Activated CD8-positive, alpha-beta memory T cell treated with anti-CD3 and anti-CD28 coated beads, Interleukin-2, amount 50 U/mL, for 1 hour (primary cell): ENCODE results near the gene BHLHE40.
"Not testable (repeated sequence)": the region's sequence is repeated elsewhere in the genome, so short reads cannot be mapped to it uniquely, and the experiment has no call there.

Experiments used
- DNase-seq: peaks from one replicate; pipeline ENCODE4 v3.0.0-alpha.2; 2020; ENCODE audit errors: extremely low read depth

BHLHE40 gene

GRCh38 chr3:4961865-4962264, 17.4 kb upstream of the BHLHE40 start:
- not testable (repeated sequence) for DNase-seq

GRCh38 chr3:4963669-4964570, 15.3 kb upstream of the BHLHE40 start:
- no peak for DNase-seq

- DNase-seq, result not testable (repeated sequence)
Measured at GRCh38 chr3:4966006-4966405, 13.2 kb upstream of the BHLHE40 start.

- not testable (repeated sequence) for DNase-seq
Measured at GRCh38 chr3:4967683-4968082, 11.6 kb upstream of the BHLHE40 start.

GRCh38 chr3:4971437-4971836, 7.8 kb upstream of the BHLHE40 start:
- DNase-seq, result not testable (repeated sequence)

- DNase-seq, result no peak
Measured at GRCh38 chr3:4971838-4972237, 7.4 kb upstream of the BHLHE40 start.

- DNase-seq, result no peak
Measured at GRCh38 chr3:4972652-4973643, 6.3 kb upstream of the BHLHE40 start.

GRCh38 chr3:4974154-4974553, 5.1 kb upstream of the BHLHE40 start:
- no peak for DNase-seq

GRCh38 chr3:4976109-4976508, 3.1 kb upstream of the BHLHE40 start:
- no peak for DNase-seq

- no peak for DNase-seq
Measured at GRCh38 chr3:4977001-4977852, 2.0 kb upstream of the BHLHE40 start.

GRCh38 chr3:4977853-4978203, 1.4 kb upstream of the BHLHE40 start:
- no peak for DNase-seq

- DNase-seq, result no peak
Measured at GRCh38 chr3:4978204-4978965, 852 bp upstream of the BHLHE40 start.

GRCh38 chr3:4978966-4979427, 240 bp upstream of the BHLHE40 start:
- peak; percentile 75 for DNase-seq

GRCh38 chr3:4980229-4981203, 1.3 kb downstream of the BHLHE40 start:
- DNase-seq, result peak; percentile 76

GRCh38 chr3:4981294-4981664, 2.0 kb downstream of the BHLHE40 start:
- no peak for DNase-seq

GRCh38 chr3:4981665-4982494, 2.6 kb downstream of the BHLHE40 start:
- no peak for DNase-seq

- no peak for DNase-seq
Measured at GRCh38 chr3:4982773-4983738, 3.8 kb downstream of the BHLHE40 start.
